ENCODE measurements around the gene EPS8L2. TPM values are rescaled to one million over a fixed set of nuclear protein-coding genes. Genes with fewer than 3 reads are reported as not detected.

The EPS8L2 gene
- total RNA-seq, 3 donors from 2014 or later = 6.1 to 151 (median 115) TPM

GRCh38 chr11:763073-763463, 57.0 kb downstream of the EPS8L2 start:
- no peaks in the 10 kb centered on the region for H3K9me3 ChIP-seq
- peak overlapping the region; percentile 71 to 73 for H3K27ac ChIP-seq
- DNase-seq (ENCODE audit: low spot score in 2 of 2) = peak in 1 of 2 donors; percentile 68
- H3K4me1 ChIP-seq = peaks cover 0 to 4% of the 10 kb centered on the region in 2 donors
- H3K4me3 ChIP-seq = no peak overlapping the region
- TF ChIP-seq CTCF (IDR thresholded peaks at IDR 0.05) (no peak), POLR2AphosphoS5 (IDR thresholded peaks at IDR 0.05) (no peak), POLR2A (IDR thresholded peaks at IDR 0.05) (no peak)
- intact Hi-C loops (cut with DNase I; ENCODE audit: low total_unique reads) = no loop called here
- H3K27me3 ChIP-seq = no peaks in the 10 kb centered on the region
- H3K36me3 ChIP-seq = no peaks in the 10 kb centered on the region

- TF ChIP-seq POLR2A (IDR thresholded peaks at IDR 0.05) = no peak
- no peaks in the 10 kb centered on the region for H3K9me3 ChIP-seq
- H3K4me1 ChIP-seq = peaks cover 0 to 4% of the 10 kb centered on the region in 2 donors
- no peak for DNase-seq (ENCODE audit: low spot score in 2 of 2)
- no peaks in the 10 kb centered on the region for H3K36me3 ChIP-seq
- H3K27me3 ChIP-seq = no peaks in the 10 kb centered on the region
- H3K27ac ChIP-seq = peak overlapping the region; percentile 61 to 73
- intact Hi-C loops (cut with DNase I; ENCODE audit: low total_unique reads) = no loop called here
- no peak overlapping the region for H3K4me3 ChIP-seq
These were observed 57.7 kb downstream of the EPS8L2 start for GRCh38 chr11:763549-764321.

- Histone ChIP-seq H3K27ac (peak overlapping the region in 1 of 2 donors; percentile 19), H3K4me3 (no peak overlapping the region), H3K9me3 (no peaks in the 10 kb centered on the region), H3K27me3 (no peaks in the 10 kb centered on the region), H3K4me1 (peaks cover 0 to 4% of the 10 kb centered on the region in 2 donors), H3K36me3 (no peaks in the 10 kb centered on the region)
- TF ChIP-seq POLR2A (IDR thresholded peaks at IDR 0.05) (no peak), POLR2AphosphoS5 (IDR thresholded peaks at IDR 0.05) (no peak), CTCF (IDR thresholded peaks at IDR 0.05) (no peak)
- intact Hi-C loops (cut with DNase I; ENCODE audit: low total_unique reads) = no loop called here
- DNase-seq (ENCODE audit: low spot score in 2 of 2) = no peak
These were observed 58.4 kb downstream of the EPS8L2 start for GRCh38 chr11:764322-765024.

GRCh38 chr11:765025-765801, 59.2 kb downstream of the EPS8L2 start:
- Histone ChIP-seq H3K27ac (peak overlapping the region in 1 of 2 donors; percentile 19), H3K4me1 (peaks cover 0 to 4% of the 10 kb centered on the region in 2 donors), H3K27me3 (no peaks in the 10 kb centered on the region), H3K36me3 (no peaks in the 10 kb centered on the region), H3K4me3 (no peak overlapping the region), H3K9me3 (no peaks in the 10 kb centered on the region)
- TF ChIP-seq POLR2A (IDR thresholded peaks at IDR 0.05) = no peak
- TF ChIP-seq CTCF (IDR thresholded peaks at IDR 0.05) = peak; percentile 48 to 64 (median 62)
- TF ChIP-seq POLR2AphosphoS5 (IDR thresholded peaks at IDR 0.05) = no peak
- DNase-seq (ENCODE audit: low spot score in 2 of 2) = peak in 1 of 2 donors; percentile 50
- intact Hi-C loops (cut with DNase I; ENCODE audit: low total_unique reads) = no loop called here

GRCh38 chr11:765802-766091, 59.7 kb downstream of the EPS8L2 start:
- H3K36me3 ChIP-seq = no peaks in the 10 kb centered on the region
- H3K9me3 ChIP-seq = no peaks in the 10 kb centered on the region
- peaks cover 0 to 4% of the 10 kb centered on the region in 2 donors for H3K4me1 ChIP-seq
- no peak overlapping the region for H3K4me3 ChIP-seq
- no peak for TF ChIP-seq POLR2AphosphoS5 (IDR thresholded peaks at IDR 0.05)
- no peak for TF ChIP-seq CTCF (IDR thresholded peaks at IDR 0.05)
- no peak for TF ChIP-seq POLR2A (IDR thresholded peaks at IDR 0.05)
- no peaks in the 10 kb centered on the region for H3K27me3 ChIP-seq
- DNase-seq (ENCODE audit: low spot score in 2 of 2) = no peak
- H3K27ac ChIP-seq = peak overlapping the region in 1 of 2 donors; percentile 7
- intact Hi-C loops (cut with DNase I; ENCODE audit: low total_unique reads) = no loop called here
